ENCODE data around the gene POMC. TPM values are rescaled to one million over a fixed set of nuclear protein-coding genes. Genes with fewer than 3 reads are reported as not detected.

Gene POMC
- total and polyA plus RNA-seq, 2 of the 4 experiments (the other 2 are of a cell fraction), result 0.17 TPM; not detected in 1

DNA sequence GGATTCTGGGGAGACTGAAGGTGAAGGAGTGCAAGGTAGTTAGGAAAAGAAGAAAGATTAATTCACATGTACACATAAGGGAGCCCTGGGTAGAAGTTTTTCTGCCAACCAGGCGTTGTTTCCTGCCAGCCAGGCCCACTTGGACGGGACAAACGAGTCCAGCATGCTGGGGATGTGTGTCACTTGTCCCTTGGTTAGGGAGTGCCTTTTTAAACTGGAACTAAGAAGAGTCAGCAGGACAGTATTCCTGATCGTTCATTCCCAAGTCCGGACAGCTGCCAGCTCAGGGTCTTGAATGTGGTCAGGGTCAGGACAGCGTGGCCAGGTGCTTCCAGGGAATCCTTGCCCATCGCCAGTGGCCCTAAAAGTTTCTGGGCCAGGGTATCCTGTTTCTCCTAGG lies 43.2 kb downstream of the POMC start:
- Histone ChIP-seq H3K36me3 (ENCODE audit: control insufficient read depth, insufficient read depth, low read length) (no peaks in the 10 kb centered on the region), H3K4me3 (ENCODE audit: insufficient read depth, low read depth, low read length) (no peak overlapping the region), H4K5ac (ENCODE audit: low read depth, low read length) (no peak overlapping the region), H3K4ac (ENCODE audit: low read depth, low read length) (no peak overlapping the region), H3K18ac (ENCODE audit: low read depth, low read length) (no peak overlapping the region), H3K9ac (ENCODE audit: low read depth, low read length) (no peak overlapping the region), H2BK15ac (ENCODE audit: low read depth, low read length) (no peak overlapping the region), H4K8ac (ENCODE audit: low read depth in 2 of 2, low read length in 2 of 2) (no peak overlapping the region), H3K27ac (ENCODE audit: insufficient read depth, low read length) (no peak overlapping the region), H4K20me1 (ENCODE audit: insufficient read depth, low read length) (no peaks in the 10 kb centered on the region), H3K4me2 (ENCODE audit: low read depth, low read length) (no peak overlapping the region), H2AFZ (replicated peaks; ENCODE audit: low read length, poor library complexity) (no peak overlapping the region), H3K9me1 (ENCODE audit: insufficient read depth, low read length) (no peaks in the 10 kb centered on the region), H3K79me1 (ENCODE audit: low read depth in 1 of 2, low read length in 2 of 2) (no peaks in the 10 kb centered on the region), H2AK9ac (replicated peaks; ENCODE audit: low read depth, low read length, poor library complexity) (no peak overlapping the region), H3K56ac (ENCODE audit: extremely low read depth, insufficient read depth, low read length) (no peak overlapping the region), H3K23ac (ENCODE audit: low read depth, low read length) (no peak overlapping the region), H2AK5ac (ENCODE audit: low read depth, low read length) (no peak overlapping the region), H3K4me1 (ENCODE audit: control insufficient read depth, insufficient read depth, low read length) (peaks cover 1% of the 10 kb centered on the region; the same call in 1 of the 2 replicates), H2BK5ac (ENCODE audit: low read depth, low read length, poor library complexity, severe bottlenecking) (no peak overlapping the region), H3K14ac (replicated peaks; ENCODE audit: low read depth, low read length) (no peak overlapping the region), H3K27me3 (ENCODE audit: control insufficient read depth, insufficient read depth, low read length) (no peaks in the 10 kb centered on the region), H2BK20ac (ENCODE audit: low read depth, low read length) (no peak overlapping the region), H4K91ac (ENCODE audit: insufficient read depth, low read depth, low read length) (no peak overlapping the region), H2BK120ac (ENCODE audit: low read depth, low read length) (no peak overlapping the region), H3K9me3 (ENCODE audit: control insufficient read depth, insufficient read depth, low read length) (no peaks in the 10 kb centered on the region)
- intact Hi-C loops (cut with micrococcal nuclease), result loop anchor here (5.0 to 10.0 kb wide), 2 partner anchors 83 to 290 kb away; partner anchors contain the start of gene EFR3B
- ChIA-PET POLR2A (ENCODE audit: unreplicated experiment) (no interaction called here), CTCF (interaction anchor here (1.6 kb wide), 1 partner anchor 150 kb away, joined by 3 read pairs; no protein-coding TSS in a partner anchor)
- no TSS peak for BruUV-seq (replicated peaks)
- WGBS, 2 experiments (ENCODE audit: extremely low coverage in 2 of 2, insufficient read length in 1 of 2), result 100% methylated on average over 4 of the region's 7 CpGs; no CpG with 5 or more reads in 1 of the 2 experiments
- DNase-seq, result no peak
- no peak for ATAC-seq (ENCODE audit: low read depth)
- TF ChIP-seq BHLHE40 (IDR thresholded peaks at IDR 0.05; ENCODE audit: low read depth, low read length), result no peak
- TF ChIP-seq, protein P1, sequence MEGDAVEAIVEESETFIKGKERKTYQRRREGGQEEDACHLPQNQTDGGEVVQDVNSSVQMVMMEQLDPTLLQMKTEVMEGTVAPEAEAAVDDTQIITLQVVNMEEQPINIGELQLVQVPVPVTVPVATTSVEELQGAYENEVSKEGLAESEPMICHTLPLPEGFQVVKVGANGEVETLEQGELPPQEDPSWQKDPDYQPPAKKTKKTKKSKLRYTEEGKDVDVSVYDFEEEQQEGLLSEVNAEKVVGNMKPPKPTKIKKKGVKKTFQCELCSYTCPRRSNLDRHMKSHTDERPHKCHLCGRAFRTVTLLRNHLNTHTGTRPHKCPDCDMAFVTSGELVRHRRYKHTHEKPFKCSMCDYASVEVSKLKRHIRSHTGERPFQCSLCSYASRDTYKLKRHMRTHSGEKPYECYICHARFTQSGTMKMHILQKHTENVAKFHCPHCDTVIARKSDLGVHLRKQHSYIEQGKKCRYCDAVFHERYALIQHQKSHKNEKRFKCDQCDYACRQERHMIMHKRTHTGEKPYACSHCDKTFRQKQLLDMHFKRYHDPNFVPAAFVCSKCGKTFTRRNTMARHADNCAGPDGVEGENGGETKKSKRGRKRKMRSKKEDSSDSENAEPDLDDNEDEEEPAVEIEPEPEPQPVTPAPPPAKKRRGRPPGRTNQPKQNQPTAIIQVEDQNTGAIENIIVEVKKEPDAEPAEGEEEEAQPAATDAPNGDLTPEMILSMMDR (conservative IDR thresholded peaks at IDR 0.05; ENCODE audit: low read depth, low read length), result no peak
- TF ChIP-seq CHD1 (IDR thresholded peaks at IDR 0.05; ENCODE audit: low read depth, low read length), result no peak
- no peak for TF ChIP-seq FOS (IDR thresholded peaks at IDR 0.05; ENCODE audit: low read depth, low read length)
- no peak for TF ChIP-seq NFE2L2 (IDR thresholded peaks at IDR 0.05; ENCODE audit: low read depth, low read length)
- no peak for TF ChIP-seq RCOR1 (IDR thresholded peaks at IDR 0.05; ENCODE audit: insufficient replicate concordance, low read length)
- no peak for TF ChIP-seq POLR2A (IDR thresholded peaks at IDR 0.05; ENCODE audit: low read depth, low read length)
- no peak for TF ChIP-seq RAD21 (IDR thresholded peaks at IDR 0.05; ENCODE audit: low read length)
- TF ChIP-seq MXI1 (IDR thresholded peaks at IDR 0.05; ENCODE audit: borderline replicate concordance, low read depth, low read length), result no peak
- no peak for TF ChIP-seq SMC3 (IDR thresholded peaks at IDR 0.05; ENCODE audit: low read depth, low read length)
- TF ChIP-seq MAZ (IDR thresholded peaks at IDR 0.05; ENCODE audit: borderline replicate concordance, low read depth, low read length), result no peak
- TF ChIP-seq, protein P2, sequence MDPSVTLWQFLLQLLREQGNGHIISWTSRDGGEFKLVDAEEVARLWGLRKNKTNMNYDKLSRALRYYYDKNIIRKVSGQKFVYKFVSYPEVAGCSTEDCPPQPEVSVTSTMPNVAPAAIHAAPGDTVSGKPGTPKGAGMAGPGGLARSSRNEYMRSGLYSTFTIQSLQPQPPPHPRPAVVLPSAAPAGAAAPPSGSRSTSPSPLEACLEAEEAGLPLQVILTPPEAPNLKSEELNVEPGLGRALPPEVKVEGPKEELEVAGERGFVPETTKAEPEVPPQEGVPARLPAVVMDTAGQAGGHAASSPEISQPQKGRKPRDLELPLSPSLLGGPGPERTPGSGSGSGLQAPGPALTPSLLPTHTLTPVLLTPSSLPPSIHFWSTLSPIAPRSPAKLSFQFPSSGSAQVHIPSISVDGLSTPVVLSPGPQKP (IDR thresholded peaks at IDR 0.05; ENCODE audit: borderline replicate concordance, low read depth, low read length), result no peak
- no peak for TF ChIP-seq MAFK (IDR thresholded peaks at IDR 0.05; ENCODE audit: low read depth, low read length)
- no peak for TF ChIP-seq RFX5 (IDR thresholded peaks at IDR 0.05; ENCODE audit: low read depth, low read length)
- TF ChIP-seq CEBPB (IDR thresholded peaks at IDR 0.05; ENCODE audit: low read depth, low read length), result no peak
- TF ChIP-seq, protein P3, sequence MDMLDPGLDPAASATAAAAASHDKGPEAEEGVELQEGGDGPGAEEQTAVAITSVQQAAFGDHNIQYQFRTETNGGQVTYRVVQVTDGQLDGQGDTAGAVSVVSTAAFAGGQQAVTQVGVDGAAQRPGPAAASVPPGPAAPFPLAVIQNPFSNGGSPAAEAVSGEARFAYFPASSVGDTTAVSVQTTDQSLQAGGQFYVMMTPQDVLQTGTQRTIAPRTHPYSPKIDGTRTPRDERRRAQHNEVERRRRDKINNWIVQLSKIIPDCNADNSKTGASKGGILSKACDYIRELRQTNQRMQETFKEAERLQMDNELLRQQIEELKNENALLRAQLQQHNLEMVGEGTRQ (IDR thresholded peaks at IDR 0.05; ENCODE audit: low read depth, low read length), result no peak
- dilution Hi-C loops (cut with HindIII; ENCODE audit: low sequenced_read_pairs, unreplicated experiment), result no loop called here
- in situ Hi-C loops (cut with MboI; ENCODE audit: low sequenced_read_pairs), result loop anchor here (25.0 kb wide), 1 partner anchor 713 kb away; no protein-coding TSS in a partner anchor
